Measurements from ENCODE around the gene TMCC1.

GRCh38 chr3:129758306-129758705, 135.2 kb downstream of the TMCC1 start:
- TF ChIP-seq POLR2A (IDR thresholded peaks at IDR 0.05), result no peak
- TF ChIP-seq EP300 (IDR thresholded peaks at IDR 0.05), result no peak
